PFSK-1 (cell line): ENCODE results near the gene ADAMTSL1.

Experiments used
- POLR2AphosphoS5 ChIP-seq: IDR thresholded peaks from 2 replicates; pipeline ENCODE4 v1.6.1; 2012; ENCODE audit warnings: low read depth, mild to moderate bottlenecking, control low read depth, low read length, moderate library complexity
- SIN3A ChIP-seq: IDR thresholded peaks from 2 replicates; pipeline ENCODE4 v1.6.1; 2012; ENCODE audit warnings: mild to moderate bottlenecking, low read length, moderate library complexity, borderline replicate concordance; ENCODE audit not compliant: insufficient read depth
- TAF1 ChIP-seq: IDR thresholded peaks from 2 replicates; pipeline ENCODE4 v1.6.1; 2012; ENCODE audit warnings: low read length, control low read depth, borderline replicate concordance; ENCODE audit not compliant: insufficient read depth

DNA sequence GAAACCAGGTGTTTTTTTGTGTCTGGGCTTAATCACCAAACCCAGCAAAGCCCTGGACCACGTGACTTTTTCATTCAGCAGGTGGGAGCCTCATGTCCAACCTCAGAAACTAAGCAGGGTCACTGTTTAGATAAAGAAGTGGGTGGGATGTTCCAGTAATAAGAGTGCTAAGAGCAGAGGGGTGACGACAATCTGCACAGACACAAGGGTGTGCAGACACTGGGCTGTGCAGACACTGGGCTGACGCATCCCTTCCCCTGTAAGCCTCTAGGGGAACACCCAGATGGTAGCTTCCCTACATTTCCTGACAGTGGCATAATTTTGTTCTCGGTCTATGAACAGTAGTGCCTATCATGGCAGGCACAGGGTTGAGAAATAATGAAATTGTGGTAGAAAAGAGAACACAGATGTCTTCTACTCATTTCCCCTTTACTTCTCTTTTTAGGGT is 474.0 kb downstream of the ADAMTSL1 start:
- TF ChIP-seq TAF1, result no peak
- no peak for TF ChIP-seq POLR2AphosphoS5
- TF ChIP-seq SIN3A, result no peak
